ENCODE measurements around the gene GTF2F2.

Gene GTF2F2

GRCh38 chr13:45120967-45121831 lies 889 bp downstream of the GTF2F2 start:
- no peak for DNase-seq

GRCh38 chr13:45122941-45123340 lies 2.6 kb downstream of the GTF2F2 start:
- DNase-seq: no peak

GRCh38 chr13:45132369-45133064 lies 12.2 kb downstream of the GTF2F2 start:
- DNase-seq: no peak

- DNase-seq: no peak
These were observed 13.2 kb downstream of the GTF2F2 start for GRCh38 chr13:45133396-45134118.

GRCh38 chr13:45136741-45137504 lies 16.6 kb downstream of the GTF2F2 start:
- no peak for DNase-seq

GRCh38 chr13:45137526-45137925 lies 17.2 kb downstream of the GTF2F2 start:
- no peak for DNase-seq

GRCh38 chr13:45138282-45138681 lies 18.0 kb downstream of the GTF2F2 start:
- DNase-seq: no peak

- no peak for DNase-seq
These were observed 21.1 kb downstream of the GTF2F2 start for GRCh38 chr13:45141369-45141768.

- no peak for DNase-seq
These were observed 22.4 kb downstream of the GTF2F2 start for GRCh38 chr13:45142440-45143345.

- DNase-seq: peak in 27 of 56 donors; percentile 3 to 52 (median 17)
These were observed 23.0 kb downstream of the GTF2F2 start for GRCh38 chr13:45143346-45143751.

GRCh38 chr13:45149964-45150363 lies 29.7 kb downstream of the GTF2F2 start:
- no peak for DNase-seq

GRCh38 chr13:45156565-45157361 lies 36.5 kb downstream of the GTF2F2 start:
- DNase-seq: no peak

GRCh38 chr13:45162194-45162593 lies 41.9 kb downstream of the GTF2F2 start:
- DNase-seq: no peak

- no peak for DNase-seq
These were observed 42.5 kb downstream of the GTF2F2 start for GRCh38 chr13:45162821-45163220.

GRCh38 chr13:45166858-45167257 lies 46.5 kb downstream of the GTF2F2 start:
- DNase-seq: no peak

GRCh38 chr13:45167611-45168554 lies 47.6 kb downstream of the GTF2F2 start:
- DNase-seq: no peak

GRCh38 chr13:45168555-45168930 lies 48.2 kb downstream of the GTF2F2 start:
- DNase-seq: no peak

- DNase-seq: no peak
These were observed 54.2 kb downstream of the GTF2F2 start for GRCh38 chr13:45174478-45174877.
